Stimulated activated CD4-positive, alpha-beta T cell treated with anti-CD3 and anti-CD28 coated beads, Interleukin-15, amount 100 ng/mL, for 48 hours (primary cell): ENCODE results near the gene STK32C.

Experiments used
- DNase-seq, 2 donors: peaks; one replicate each; pipeline ENCODE4 v3.0.0-alpha.2; 2020; ENCODE audit warnings: low read depth in 2 of 2

STK32C gene

DNA sequence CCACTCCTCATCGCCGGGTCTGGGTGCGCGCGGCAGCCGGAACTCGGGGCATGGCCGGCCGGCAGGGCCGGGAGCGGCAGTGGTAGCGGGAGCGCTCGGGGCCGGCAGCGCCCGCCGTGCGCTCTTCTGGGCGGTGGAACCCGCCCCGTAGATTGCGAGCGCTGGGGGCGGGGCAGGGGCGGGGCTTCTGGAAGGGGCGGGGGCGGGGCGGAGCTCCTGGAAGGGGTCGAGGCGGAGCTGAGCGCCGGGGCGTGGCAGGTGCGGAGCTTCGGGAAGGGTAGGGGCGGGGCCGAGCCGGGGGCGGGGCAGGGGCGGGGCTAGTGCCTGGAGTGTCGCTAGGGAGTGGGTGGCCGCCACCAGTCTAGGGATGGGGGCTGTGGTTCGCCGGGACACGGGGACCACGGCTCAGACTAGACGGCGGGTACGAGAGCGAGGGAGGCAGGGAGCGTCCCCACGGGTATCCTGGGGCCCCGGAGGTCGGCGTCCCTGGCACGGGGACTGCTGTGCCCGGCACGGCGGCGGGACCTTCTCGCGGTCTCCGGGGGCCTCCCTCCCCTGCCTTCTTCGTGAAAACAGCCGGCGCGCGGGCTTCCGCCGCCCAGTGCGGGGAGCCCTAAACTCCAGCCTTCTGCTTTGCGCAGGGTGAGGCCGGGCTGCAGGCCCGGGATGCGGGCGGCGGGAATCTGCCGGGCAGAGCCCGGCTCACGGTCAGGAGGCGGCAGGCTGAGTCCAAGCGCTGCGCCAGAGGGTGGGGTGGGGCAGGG, at the start of gene STK32C:
TSS of gene STK32C (minus strand) at position 128 of the 764 bp plus-strand sequence. CDS start at position 11, 117 bp downstream.
- DNase-seq = peak; percentile 84 to 86

GRCh38 chr10:132356621-132357195, 49.0 kb upstream of the STK32C start:
- DNase-seq = no peak

GRCh38 chr10:132355754-132356153, 48.0 kb upstream of the STK32C start:
- DNase-seq = no peak

DNA sequence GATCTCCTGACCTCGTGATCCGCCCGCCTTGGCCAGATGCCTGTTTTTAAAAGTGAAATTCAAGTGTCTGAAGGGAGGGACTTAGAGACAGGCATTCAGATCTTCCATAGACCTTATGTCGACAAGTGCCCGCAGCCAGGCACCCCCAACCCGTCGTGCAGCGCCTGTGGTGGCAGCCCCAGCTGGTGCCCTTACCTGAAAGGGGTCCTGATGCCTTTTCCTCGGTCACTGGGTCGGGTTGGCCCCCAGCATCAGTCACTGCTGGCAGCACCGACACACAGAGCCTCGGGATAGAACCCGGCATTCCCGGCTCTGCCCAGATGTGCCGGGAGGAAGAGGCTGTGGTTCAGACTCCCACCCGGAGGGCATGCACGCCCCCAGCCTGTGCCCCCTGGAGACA, 47.5 kb upstream of the STK32C start:
- DNase-seq = no peak

GRCh38 chr10:132354356-132355094, 46.8 kb upstream of the STK32C start:
- no peak for DNase-seq

GRCh38 chr10:132353456-132354355, 46.0 kb upstream of the STK32C start:
- no peak for DNase-seq

GRCh38 chr10:132352462-132353308, 44.9 kb upstream of the STK32C start:
- peak; percentile 57 to 69 for DNase-seq

- no peak for DNase-seq
These were observed 43.9 kb upstream of the STK32C start for GRCh38 chr10:132351611-132352010.

DNA sequence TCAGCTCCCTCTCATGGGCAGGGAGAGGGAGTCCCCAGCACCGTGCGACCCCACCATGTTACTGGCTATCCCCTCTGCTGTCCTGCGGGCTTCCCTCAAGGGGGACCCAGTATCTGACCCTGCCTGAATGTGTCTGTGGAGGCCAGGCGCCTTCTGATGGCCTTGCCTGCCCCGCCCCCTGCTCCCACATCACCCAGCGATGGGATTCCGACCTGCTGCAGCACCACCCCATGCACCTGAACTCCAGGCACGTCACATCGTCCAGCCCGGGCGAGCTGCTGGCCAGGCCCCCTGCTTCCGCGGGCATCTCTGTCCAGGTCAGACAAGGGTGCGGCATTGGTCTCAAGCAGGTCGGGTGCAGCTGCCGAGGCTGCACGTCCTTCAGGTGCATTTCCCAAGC, 43.2 kb upstream of the STK32C start:
- no peak for DNase-seq

DNA sequence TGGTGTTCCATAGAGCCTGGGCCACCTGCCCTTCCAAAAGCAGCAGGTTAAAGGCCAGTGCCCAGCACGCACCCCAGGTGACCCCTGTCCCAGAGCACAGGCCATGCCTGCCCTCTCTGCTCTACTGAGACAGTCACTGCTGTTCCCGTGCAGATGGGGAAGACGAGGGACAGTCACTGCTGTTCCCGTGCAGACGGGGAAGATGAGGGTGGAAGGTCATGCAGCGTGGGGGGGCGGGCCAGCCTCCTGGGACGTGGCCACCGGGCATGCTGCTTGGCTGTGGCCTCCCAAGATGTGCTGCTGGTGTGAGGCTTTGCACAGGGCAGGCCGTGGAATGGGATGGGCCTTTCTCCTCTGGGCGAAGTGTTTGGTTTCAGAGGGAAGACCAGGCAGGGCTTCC, 42.6 kb upstream of the STK32C start:
- DNase-seq = no peak

DNA sequence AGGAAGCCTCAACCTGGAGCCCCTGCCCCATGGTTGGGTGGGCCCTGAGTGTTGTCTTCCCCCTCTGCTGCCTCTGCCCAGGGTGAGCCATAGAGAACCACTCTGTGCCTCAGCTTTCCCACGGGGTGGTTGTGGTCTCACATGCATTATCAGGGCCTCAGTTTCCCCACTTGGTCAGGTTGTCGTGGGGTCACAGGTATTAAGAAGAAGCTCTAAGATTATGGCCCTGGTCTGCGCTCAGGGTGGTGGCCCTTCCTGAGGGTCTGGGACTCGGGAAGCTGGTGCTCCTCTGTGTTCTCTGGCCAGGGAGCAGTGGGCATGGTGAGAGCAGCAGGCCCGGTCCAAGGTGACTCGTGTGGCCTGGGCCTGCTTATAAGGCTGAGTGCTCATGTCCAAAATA, 42.0 kb upstream of the STK32C start:
- DNase-seq = no peak

DNA sequence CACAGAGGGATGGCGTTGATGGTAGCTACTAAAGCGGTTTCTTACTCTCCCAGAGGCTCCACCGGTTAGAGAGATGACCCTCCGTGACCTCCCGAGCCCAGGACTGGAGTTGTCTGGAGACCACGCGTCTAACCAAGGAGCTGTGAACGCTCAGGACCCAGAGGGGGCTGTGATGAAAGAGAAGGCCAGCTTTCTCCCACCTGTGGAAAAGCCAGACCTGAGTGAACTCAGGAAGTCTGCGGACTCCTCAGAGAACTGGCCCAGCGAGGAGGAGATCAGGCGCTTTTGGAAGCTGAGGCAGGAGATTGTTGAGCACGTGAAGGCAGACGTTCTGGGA, 40.1 kb upstream of the STK32C start:
- no peak for DNase-seq

DNA sequence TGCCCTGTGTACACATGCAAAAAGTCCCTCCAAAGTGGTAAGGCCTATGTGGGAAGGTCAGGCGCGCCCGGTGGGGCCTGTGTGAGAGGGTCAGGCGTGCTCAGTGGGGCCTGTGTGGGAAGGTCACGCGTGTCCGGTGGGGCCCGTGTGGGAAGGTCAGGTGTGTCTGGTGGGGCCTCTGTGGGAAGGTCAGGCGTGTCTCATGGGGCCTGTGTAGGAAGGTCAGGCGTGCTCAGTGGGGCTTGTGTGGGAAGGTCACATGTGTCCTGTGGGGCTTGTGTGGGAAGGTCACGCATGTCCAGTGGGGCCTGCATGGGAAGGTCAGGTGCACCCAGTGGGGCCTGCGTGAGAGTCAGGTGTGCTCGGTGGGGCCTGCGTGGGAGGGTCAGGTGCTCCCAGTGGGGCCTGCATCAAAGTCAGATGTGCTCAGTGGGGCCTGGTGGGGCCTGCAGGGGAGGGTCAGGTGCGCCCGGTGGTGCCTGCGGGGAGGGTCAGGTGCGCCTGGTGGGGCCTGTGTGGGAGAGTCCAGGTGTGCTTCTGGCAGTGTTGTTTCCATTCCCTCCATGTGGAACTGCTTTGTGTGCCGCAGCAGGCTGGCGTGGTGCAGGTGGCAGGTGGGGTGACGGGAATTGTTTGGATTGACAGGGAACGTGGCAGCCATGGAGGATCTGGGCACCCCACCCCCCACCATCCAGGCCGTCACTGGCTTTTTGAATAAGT, 39.6 kb upstream of the STK32C start:
- no peak for DNase-seq

GRCh38 chr10:132346806-132347205, 39.1 kb upstream of the STK32C start:
- DNase-seq = no peak

GRCh38 chr10:132345345-132345744, 37.6 kb upstream of the STK32C start:
- no peak for DNase-seq

DNA sequence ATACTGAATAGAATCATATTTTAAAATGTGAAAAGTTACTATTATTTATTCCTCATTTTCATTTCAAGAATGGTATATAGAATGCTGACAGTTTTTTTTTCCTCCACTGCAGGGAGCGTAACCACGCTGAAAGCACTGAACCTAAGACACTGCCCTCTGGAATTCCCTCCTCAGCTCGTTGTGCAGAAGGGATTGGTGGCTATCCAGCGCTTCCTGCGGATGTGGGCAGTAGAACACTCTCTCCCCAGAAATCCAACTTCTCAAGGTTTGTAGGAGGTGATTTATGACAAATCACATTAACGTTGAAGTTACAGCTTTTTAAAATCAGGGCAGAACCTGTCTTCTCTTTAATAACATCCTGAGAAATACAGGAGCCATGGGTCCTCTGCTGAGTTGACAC, 36.6 kb upstream of the STK32C start:
- DNase-seq = no peak

- no peak for DNase-seq
These were observed 34.8 kb upstream of the STK32C start for GRCh38 chr10:132342553-132342952.

- no peak for DNase-seq
These were observed 34.0 kb upstream of the STK32C start for GRCh38 chr10:132341781-132342180.

- no peak for DNase-seq
These were observed 33.3 kb upstream of the STK32C start for GRCh38 chr10:132341017-132341416.

GRCh38 chr10:132339276-132339675, 31.5 kb upstream of the STK32C start:
- DNase-seq = no peak
